ENCODE measurements around the gene SEMA5A.

Gene SEMA5A

DNA sequence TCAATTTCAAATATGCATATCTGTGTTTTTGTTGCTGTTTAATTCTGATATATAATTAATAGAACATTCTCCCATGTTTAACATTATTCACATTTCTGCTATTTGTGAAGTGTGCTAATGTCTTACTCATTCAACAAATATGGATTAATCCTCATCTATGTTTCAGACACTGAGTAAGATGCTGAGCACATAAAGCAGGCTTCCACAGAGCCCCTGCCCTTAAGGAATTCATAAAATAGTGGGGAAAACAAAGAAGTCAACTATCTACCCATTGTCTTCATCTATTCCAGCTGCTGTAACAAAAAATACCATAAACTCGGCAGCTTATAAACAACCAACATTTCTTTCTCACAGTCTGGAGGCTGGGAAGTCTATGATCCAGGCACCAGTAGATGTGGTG is 333.3 kb downstream of the SEMA5A start:
- DNase-seq (ENCODE audit: low read depth) = no peak

GRCh38 chr5:9209846-9210492 is 335.9 kb downstream of the SEMA5A start:
- no peak for DNase-seq (ENCODE audit: low read depth)

GRCh38 chr5:9207817-9208418 is 338.0 kb downstream of the SEMA5A start:
- DNase-seq (ENCODE audit: low read depth) = no peak

DNA sequence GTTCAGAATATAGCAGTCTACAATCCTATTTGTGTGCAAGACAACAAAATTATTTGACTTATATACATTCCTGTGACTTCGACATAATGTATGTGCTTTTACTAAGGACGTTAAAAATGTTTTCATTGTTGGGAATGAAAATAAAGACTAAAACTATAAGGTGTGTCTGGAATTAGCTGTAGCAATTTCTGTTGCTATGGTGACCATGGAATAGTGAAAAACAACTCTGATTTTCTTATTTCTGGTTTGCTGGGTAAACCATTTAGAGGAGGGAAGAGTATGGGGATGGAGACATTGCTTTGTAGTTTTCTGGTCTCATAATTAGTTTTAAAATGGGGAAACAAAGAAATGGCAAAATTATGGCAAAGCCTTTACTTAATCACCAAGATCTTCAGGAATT is 343.2 kb downstream of the SEMA5A start:
- no peak for DNase-seq (ENCODE audit: low read depth)

GRCh38 chr5:9201761-9202160 is 344.1 kb downstream of the SEMA5A start:
- no peak for DNase-seq (ENCODE audit: low read depth)

DNA sequence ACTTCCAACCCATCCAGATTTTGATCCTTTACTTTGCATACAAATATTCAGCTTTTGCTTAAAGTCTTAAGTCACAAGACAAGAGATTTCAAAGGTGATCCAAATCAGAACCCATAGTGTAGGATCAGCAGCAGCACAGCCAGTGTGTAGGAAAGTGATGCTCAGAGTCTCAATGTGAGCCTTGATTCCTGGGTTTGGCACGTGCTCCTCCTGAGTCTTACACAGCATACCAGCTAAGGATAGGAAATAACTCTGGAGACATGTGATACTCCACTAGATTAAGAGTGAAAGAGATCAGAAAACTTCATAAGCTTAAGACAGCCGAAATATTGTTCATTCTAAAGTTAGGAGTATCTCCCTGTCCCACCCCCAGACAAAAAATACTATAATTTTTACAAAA is 344.9 kb downstream of the SEMA5A start:
- DNase-seq (ENCODE audit: low read depth) = no peak

GRCh38 chr5:9198394-9198793 is 347.5 kb downstream of the SEMA5A start:
- no peak for DNase-seq (ENCODE audit: low read depth)

DNA sequence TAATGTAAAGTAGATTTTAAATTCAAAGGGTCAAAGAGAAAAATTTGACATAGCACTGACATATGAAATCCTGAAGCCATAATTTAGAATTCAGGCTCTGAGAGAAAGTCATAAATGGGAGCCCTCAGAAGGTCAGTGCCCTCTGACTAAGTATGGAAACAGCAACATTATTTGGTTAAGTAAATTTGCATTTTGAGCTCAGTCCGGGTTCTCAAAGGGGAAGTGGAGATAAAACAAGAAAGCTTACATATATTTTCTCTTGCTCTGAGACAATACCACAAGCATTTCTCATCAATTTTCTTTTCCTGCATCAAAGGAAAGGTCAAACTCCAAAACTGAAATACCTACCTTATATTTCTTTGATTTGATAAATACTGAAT is 348.0 kb downstream of the SEMA5A start:
- no peak for DNase-seq (ENCODE audit: low read depth)

DNA sequence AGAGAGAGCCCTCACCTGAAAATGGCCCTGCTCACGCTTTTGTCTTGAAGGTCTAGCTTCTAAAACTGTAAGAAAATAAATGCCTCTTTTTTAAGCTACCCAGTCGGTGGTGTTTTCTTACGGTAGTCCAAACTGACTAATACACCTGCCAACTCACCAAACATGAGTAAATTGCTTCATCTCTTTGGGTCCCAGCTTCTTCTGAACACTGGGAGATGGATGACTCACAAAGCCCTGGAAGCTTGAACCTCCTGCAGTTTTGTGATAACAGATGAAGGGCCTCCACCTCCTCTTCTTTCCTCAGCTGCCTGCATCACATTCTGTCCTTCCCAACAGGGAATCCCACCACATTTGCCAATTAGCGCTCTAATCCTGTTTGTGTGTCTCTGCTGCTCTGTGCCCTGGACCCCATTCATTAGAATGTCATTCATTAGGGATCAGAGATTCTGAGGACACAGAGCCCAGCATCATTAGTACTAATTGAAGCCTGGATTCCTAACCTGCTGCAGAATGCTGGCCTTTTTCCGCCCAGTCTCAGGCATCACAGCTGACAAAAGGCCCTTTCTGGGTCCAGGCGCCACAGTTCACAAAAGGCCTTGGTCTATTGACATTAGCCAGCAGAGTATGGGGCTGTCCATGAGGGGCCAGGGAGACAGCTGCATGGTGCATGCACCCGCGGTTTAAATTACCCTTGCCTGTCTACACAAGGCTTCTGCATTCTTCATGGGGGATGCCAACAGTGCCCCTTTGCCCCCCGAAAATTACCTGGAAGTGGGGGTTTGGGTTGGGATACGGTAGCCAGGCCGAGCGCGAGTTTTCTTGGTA is 349.3 kb downstream of the SEMA5A start:
- no peak for DNase-seq (ENCODE audit: low read depth)

DNA sequence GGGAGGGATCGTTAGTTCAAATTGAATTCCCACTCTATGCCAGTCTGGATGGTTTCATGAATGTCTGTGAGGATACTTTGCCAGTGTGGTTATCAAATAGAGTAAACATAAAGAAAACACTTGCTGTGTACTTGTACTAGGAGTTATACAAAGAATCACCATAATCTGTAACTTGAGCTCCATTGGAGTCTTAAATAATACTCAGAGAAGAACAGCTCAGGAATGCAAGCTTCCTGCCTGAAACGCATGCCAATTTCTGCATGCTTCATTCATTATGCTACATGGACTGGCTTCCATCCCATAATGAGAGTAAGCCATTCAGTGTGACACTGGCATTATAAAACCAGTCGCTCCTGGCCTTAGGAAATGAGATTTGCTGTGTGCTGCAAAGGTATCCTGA is 351.4 kb downstream of the SEMA5A start:
- no peak for DNase-seq (ENCODE audit: low read depth)

DNA sequence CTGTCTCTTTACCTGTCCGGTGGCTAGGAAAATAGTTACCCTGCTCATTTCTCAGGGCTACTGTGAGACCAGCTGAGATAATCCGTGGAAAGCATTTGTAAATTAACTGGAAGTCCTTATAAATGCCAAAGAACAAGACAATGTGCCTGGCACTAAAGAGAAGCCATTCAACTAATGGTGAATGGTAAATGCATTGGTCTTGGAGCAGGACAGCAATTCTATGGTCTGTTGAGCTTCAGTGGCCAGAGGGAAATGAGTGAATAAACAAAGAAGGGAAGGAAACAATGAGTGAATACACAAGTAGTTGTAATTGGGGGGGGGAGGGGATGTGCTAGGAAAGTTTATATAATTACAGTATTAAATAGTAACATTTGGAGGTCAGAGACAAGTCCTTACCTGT is 353.6 kb downstream of the SEMA5A start:
- no peak for DNase-seq (ENCODE audit: low read depth)

DNA sequence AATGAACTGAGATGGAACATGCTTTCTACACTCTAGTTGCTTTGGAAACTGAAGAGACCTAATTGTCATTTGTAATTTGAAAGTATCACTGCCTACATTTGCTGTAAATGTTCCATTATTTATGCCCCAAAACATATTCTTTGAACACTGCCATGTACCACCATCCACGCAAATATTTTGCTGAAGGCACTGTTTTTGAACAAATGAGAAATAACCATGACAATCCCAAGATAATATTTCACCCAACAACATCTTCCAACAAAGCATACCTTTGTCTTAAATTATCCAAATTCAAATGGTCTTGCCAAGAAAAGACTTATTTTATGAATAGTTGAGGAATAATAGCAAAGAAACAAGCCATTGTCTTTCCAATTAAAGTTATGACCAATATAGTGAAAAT is 356.2 kb downstream of the SEMA5A start:
- DNase-seq (ENCODE audit: low read depth) = no peak

GRCh38 chr5:9188956-9189355 is 356.9 kb downstream of the SEMA5A start:
- no peak for DNase-seq (ENCODE audit: low read depth)

DNA sequence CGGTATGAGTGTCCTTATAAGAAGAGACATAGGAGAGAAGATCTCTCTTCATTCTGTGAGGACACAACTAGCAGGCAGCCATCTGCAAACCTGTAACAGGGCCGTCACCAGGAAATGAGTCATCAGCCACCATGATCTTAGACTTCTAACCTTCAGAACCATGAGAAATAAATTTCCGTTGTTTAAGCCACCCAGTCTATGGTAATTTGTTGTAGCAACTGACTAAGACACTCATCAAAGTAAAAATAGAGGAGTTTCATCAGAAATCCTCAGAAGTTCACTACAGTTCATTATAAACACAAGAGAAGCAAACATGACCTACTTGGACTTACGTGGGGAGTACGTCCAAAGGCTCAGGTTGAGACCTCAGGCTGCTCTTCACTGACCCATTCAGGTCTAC is 357.7 kb downstream of the SEMA5A start:
- DNase-seq (ENCODE audit: low read depth) = no peak

GRCh38 chr5:9187614-9188013 is 358.3 kb downstream of the SEMA5A start:
- no peak for DNase-seq (ENCODE audit: low read depth)

DNA sequence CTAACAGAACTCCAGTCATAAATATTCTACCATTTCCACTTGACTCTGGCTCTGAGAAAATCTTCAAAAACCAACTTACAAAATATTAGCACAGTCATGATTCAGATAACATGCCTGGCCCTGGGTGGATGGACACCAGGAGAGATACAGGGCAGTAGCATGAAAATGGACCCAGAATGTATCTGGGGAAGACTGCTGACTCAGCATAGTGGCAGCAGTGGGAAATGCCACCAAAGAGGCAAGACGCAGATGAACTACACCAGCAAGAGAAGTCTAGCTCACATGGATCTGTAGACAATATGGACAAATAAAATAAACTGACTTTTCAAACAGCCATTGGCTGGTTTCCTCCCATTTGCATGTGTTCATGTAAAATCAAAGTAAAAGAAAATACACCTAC is 359.8 kb downstream of the SEMA5A start:
- DNase-seq (ENCODE audit: low read depth) = no peak

DNA sequence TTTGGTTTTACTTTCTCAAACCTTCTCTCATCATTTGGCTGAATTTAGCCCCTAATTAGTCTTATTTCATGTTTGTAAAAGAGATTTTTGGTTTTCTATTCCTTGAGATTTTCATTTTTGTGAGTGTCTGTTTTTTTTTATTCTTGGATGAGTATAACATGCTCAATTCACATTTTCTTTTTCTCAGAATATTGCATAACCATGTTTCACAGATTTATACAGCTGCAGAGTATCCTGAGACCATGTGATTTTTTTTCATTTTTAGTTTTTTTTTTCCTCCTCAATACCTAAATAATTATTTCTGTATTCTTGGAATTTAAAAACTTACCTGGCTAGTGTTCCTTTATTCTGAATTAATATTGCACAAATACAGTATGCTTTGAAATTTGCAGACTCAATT is 361.9 kb downstream of the SEMA5A start:
- DNase-seq (ENCODE audit: low read depth) = no peak

GRCh38 chr5:9182899-9183695 is 362.8 kb downstream of the SEMA5A start:
- DNase-seq (ENCODE audit: low read depth) = no peak

GRCh38 chr5:9176641-9177040 is 369.2 kb downstream of the SEMA5A start:
- DNase-seq (ENCODE audit: low read depth) = no peak

GRCh38 chr5:9174446-9174845 is 371.4 kb downstream of the SEMA5A start:
- DNase-seq (ENCODE audit: low read depth) = no peak

DNA sequence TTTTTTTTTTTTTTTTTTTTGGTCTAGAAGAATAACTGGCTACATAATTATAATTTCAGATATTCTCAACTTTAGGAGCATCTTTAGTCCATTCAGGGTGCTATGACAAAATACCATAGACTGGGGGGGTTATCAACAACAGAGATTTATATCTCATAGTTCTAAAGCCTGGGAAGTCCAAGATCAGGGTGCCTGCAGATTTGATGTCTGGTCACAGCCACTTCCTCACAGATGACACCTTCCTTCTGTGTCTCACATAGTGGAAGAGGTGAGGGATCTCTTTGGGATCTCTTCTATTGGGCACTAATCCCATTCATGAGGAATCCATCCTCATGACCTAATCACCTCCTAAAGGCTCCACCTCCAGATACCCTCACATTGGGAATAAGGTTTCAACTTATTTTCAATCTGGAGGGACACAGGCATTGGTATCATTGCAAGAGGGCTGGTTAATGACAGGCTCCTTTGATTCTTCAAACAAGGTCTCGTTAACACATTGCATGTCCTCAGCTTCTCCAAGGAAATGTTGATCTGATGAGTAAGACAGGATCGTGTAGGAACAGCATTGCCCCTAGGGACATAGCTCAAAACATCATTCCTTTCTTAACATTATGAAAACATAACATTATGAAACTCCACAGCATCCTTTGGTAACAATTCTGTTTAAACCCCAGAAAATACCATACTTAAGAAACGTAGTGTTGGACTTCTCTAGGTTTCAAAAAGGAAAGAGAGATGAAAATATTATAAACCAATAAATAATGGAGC is 372.4 kb downstream of the SEMA5A start:
- DNase-seq (ENCODE audit: low read depth) = no peak

- DNase-seq (ENCODE audit: low read depth) = no peak
Observed at GRCh38 chr5:9170026-9170425, 375.8 kb downstream of the SEMA5A start.
